ENCODE results near the gene TXNRD2.

DNA sequence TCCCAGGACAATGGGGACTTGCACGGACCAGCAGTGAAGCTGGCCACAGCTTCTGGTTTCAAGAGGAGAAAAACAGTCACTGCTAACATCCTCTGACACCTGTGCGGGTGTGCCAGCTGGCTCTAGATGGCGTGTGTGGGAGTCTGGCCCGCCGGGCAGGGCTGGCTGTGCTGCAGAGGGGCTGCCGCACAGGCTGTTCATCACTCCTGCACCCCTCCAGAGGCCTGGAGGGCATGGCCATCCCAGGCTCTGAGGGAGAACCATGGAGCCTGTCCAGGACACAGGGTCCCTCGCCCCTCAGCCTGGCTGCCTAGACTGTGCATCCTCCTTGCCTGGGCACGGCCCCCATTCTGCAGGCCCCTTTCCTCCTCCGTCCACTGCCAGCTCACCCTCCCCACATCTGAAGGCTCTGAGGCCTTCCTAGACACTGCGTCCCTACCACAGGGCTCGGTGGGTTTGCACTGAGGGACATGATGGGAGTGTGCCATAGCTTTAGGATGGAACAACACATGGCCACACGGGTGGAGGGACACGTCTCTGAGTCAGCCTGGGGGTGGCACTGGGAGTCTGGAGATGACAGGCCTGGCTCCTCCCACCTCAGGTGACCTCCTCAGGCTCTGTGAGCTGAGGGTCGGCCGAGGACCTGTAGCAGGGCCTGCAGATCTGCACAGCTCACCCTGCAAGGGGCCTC, 44.8 kb downstream of the TXNRD2 start:
- TF ChIP-seq CTCF (IDR thresholded peaks at IDR 0.05) (no peak), POLR2A (IDR thresholded peaks at IDR 0.05) (no peak)

All from right lobe of liver (tissue), 4 donors.